Esophagus squamous epithelium (tissue), 4 donors: Measurements from ENCODE around the gene CCDC152.

ENCODE experiments used
- CTCF ChIP-seq, 6 experiments: fragments of 450-650 bp in 4 of 6; fragments of 200-600 bp in 2 of 6; sonication (generic) in 2 of 6; IDR thresholded peaks; one replicate each; pipeline ENCODE4 v1.5.1; 2016 to 2019; ENCODE audit warnings: antibody characterized with exemption in 6 of 6, mild to moderate bottlenecking in 4 of 6, moderate library complexity in 4 of 6
- POLR2A ChIP-seq, 4 donors: fragments of 450-650 bp; IDR thresholded peaks; one replicate each; pipeline ENCODE4 v1.6.1; 2017; ENCODE audit warnings: antibody characterized with exemption in 4 of 4, mild to moderate bottlenecking in 4 of 4, moderate library complexity in 3 of 4

- TF ChIP-seq CTCF (IDR thresholded peaks at IDR 0.05), result no peak
- no peak for TF ChIP-seq POLR2A (IDR thresholded peaks at IDR 0.05)
Measured at GRCh38 chr5:42806004-42806700, 49.5 kb downstream of the CCDC152 start.
